Posterior vena cava (tissue), 2 donors: ENCODE results near the gene ENPP3. TPM values are rescaled to one million over a fixed set of nuclear protein-coding genes. Genes with fewer than 3 reads are reported as not detected.

Experiments
- DNase-seq: peaks from one replicate; pipeline ENCODE4 v3.0.0-alpha.2; 2020; ENCODE audit warnings: low spot score
- intact Hi-C, 2 donors: fragments of 100-400 bp; cut with DNase I; formaldehyde crosslinking; loops; one replicate each; pipeline versions ENCODE4 v1.14.1 to v1.14.2; 2022 to 2023
- microRNA-seq, 2 donors: library from miRNA; unstranded; fragments of <30 nt; microRNA quantifications; one replicate each; pipeline ENCODE4 v1.2.0, GENCODE V29; 2020 to 2021; ENCODE audit warnings: borderline microRNAs expressed in 2 of 2
- total RNA-seq, 2 donors: library from RNA; stranded (reverse); fragmentation: NEBNext Ultra II Directional; extraction: Animal tissue kit (Norgen Biotek cat#: 25700); gene quantifications; one replicate each; pipeline ENCODE4 v1.2.1, GENCODE V29; 2021
- donor health status: DM: yes; HTN: yes; CAD: no.
- donor health status: DM: yes; HTN: yes; CAD: no.

The ENPP3 gene
- total RNA-seq, 2 donors from 2014 or later, result 0.48 to 0.56 TPM

DNA sequence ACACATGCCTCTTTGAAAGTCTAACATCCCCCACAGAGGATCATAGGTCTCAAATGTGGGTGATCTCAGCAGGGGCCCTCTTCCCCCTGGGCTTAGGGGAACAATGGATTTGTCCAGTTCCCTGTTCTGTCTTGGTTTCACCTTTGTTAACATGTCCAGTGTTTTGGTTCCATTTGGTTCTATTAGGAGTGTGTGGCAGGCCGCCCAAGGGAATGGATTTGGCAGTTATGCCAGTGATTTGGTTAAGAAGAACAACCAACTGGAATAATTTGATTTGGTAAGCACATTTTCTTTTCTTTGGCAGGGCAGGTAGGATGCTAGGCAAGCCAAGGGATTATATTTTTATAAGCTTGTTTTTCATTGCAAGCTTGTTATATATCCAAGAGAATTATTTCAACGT, 142.2 kb downstream of the ENPP3 start:
- intact Hi-C loops, result no loop called here
- DNase-seq, result no peak

DNA sequence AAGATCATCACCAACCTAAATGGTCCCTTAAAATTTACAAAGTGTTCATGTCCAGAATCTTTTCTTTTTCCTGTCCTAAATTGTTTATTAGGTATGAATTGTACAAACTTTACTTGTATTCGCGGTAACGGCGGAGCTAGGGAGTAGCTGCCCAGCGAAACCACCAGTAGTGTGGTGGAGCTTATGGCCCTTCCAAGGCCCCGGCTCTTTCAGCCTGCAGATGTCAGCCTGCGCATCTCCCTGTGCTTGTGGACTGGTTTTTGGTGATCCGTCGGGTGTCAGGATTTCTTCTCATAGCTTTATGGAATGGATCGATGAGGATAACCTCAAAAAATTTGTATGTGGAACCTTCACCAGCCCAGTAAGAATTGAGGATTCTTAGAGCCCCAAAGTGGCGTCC, 143.5 kb downstream of the ENPP3 start:
- DNase-seq, result no peak
- intact Hi-C loops, result no loop called here

DNA sequence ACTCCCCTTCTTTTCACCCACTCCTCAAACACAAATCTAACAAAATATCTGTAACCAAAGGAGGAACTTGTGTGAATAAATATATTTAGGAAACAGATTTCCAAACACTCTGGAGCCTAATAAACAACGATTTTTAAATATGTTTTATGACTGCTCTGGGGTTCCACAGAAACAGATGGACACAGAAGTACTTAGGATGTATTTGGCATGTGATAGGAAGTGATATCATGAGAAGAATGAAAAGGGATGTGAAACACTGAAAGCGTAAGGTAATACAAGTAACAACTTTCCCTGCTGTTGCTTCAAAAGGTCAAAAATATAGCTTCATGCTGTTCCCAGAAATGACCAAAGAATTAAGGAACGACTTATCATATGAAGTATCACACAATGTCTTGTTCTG, 144.6 kb downstream of the ENPP3 start:
- intact Hi-C loops, result no loop called here
- DNase-seq, result no peak

DNA sequence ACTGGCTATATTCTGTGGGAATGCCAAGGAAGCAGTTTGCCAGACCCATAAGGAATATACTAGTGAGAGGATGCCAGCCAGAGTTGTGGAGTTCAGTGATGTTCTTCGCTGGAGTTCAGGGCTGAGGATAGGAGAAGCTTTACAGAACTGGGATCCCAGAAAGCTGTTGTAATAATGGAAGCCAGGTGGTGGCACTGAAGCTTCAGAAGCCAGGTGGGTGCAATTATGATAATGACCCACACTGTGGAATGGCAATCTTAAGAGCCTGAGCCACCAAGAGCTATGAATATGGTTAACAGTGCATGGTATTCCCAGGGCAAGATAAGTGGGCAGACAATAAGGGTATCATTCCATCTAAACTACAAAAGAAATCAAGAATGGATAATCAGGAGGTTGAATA, 145.7 kb downstream of the ENPP3 start:
- intact Hi-C loops, result no loop called here
- DNase-seq, result no peak

DNA sequence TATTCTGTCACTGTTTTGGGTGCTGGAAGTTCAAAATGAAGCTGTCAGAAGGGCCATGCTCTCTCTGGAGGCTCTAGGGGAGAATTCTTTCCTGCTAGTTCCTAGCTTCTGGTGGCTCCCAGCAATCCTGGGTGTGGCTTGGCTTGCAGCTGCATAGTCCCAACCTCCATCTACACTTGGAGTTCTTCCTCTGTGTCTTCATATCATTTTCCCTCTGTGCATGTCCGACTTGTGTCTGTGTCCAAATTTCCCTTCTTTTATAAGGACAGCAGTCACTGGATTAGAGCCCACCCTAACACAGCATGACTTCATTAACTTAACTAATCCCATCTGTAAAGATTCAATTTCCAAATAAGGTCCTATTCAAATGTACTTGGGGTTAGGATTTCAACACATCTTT, 147.5 kb downstream of the ENPP3 start:
- DNase-seq, result no peak
- intact Hi-C loops, result no loop called here

DNA sequence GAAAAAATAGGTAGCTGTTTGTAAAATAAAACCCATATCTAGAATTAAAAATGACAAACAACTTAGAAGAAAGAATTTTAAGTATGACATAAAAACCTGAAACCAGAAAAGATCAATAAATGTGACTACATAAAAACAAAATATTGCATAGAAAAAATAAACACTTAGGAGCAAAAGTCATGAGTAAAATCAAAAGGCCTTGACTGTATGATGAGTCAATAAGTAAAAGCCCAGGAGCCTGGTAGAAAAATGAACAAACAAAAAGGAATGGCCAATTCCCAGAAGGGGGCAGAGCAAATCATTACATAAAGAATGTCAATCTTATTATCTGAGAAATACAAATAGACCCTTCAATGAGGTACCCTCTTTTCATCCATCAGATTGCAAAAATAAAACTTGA, 150.0 kb downstream of the ENPP3 start:
- no peak for DNase-seq

DNA sequence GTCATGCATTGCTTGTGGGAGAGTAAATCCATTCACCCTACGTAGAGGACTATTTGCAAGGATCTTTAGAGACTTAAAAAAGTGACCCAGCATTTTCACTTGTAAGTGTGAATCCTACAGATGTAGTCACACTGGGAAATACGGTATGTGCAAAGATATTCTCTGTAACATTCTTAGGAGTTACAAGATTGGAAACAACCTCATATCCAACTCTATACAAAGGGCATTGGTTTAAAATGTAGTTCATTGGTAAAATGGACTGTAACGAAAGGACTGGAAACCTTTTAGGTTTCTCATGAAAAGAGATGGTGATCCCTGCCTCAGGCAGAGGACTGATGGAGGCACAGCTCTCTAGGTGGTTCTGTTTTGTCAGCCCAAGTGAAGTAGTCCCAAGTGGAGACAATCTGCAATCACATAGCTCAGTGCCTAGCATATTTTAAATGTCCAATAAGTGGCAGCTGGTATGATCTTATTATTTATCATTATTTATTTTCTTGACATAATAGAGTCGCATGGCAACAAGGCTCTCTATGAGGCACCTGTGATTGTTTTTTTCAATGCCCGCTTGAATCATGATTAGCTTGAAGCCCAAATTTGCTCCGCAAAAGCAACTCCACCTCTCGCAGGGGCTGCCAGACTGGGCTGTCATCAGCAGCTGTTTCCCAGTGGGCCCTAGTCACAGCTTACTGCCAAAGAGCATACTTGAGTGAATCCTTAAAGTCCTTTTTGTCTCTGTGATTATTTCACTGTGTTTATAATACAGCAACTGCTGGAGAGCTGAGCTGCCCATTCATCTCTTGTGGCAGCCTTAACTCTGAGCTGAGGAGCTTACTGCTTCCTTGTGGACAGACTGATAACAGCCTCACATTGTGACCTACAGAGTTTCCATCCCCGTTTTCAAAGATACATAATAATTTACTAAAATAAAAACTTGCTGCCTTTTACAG, 150.9 kb downstream of the ENPP3 start:
- intact Hi-C loops, result no loop called here
- DNase-seq, result no peak

More for the DNA sequence above, 150.0 kb downstream of the ENPP3 start:
- intact Hi-C loops, result no loop called here

DNA sequence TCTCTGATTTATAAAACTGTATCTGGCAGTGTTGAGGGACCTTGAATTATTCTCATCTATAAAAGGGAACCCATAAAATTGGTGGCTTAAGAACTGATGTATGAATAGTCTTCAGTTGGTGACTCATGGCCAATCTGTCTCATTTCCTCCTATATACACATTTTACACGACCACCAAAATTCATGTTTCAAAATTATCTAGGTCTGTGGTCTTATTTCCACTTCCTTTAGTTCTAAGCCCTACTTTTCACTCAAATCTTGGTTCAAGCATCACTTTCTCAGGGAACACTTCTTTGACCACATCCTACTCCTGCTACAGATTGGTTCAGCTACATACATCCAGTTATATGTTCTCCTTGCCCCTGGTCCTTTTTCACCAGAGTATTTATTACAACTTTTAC, 152.1 kb downstream of the ENPP3 start:
- DNase-seq, result no peak
- intact Hi-C loops, result no loop called here

DNA sequence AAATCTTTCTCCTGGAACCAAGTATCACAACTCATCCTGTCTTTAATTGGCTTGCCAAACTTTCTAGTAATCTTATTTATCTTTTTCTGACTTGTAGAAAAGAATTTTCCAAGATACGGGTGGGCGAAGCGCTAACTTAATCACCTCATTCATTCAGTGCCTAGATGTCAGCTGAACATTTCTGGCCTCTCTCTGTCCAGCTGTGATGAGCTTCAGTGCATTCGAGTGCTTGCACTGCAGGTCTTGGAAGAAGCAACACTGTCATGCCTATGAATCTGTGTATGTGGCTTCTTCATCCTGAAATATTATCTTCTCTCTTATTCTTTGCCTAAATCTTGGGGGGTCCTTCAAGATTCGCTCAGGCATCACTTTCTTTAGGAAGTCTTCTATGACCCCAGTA, 154.4 kb downstream of the ENPP3 start:
- intact Hi-C loops, result no loop called here
- no peak for DNase-seq

DNA sequence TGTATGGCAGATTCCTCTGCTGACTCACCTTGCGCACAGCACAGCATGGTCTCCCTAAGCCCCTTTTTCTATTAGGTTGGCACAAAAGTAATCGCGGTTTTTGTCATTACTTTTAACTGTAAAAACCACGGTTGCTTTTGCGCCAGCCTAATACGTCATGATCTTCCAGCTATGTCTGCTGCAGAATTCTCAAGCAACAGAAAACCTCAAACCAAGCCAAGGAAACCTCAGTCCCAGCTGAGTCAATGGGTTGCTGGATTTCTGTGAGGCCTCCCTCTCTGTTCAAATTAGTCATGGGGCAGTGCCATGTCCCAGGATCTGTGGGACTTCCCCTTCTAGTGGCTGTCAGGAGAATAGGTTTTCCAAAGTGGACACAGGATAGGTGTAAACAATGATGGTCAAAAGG, 155.0 kb downstream of the ENPP3 start:
- intact Hi-C loops, result no loop called here
- no peak for DNase-seq

DNA sequence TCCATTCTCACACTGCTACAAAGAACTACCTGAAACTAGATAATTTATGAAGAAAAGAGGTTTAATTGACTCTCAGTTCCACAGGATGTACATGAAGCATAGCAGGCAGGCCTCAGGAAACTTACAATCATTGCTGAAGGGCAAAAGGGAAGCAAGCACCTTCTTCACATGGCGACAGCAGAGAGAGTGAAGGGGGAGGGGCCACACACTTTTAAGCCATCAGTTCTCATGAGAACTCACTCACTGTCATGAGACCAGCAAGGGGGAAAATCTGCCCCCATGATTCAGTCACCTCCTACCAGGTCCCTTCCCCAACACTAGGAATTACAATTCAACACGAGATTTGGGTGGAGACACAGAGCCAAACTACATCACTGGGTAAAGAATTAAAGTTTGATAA, 158.3 kb downstream of the ENPP3 start:
- no peak for DNase-seq
- intact Hi-C loops, result no loop called here

Small RNAs within 50 kb of the gene (microRNA-seq; reads per million reads assigned to microRNA genes)
- gene MIR548H5, result 0 reads per million in 2 donors

Other genes with a start within 250 kb of the ENPP3 start
- 1 to 10 TPM; 1.8 TPM for gene ARG1, start 64.1 kb upstream of the ENPP3 start, total RNA-seq
- 10 to 100 TPM; 19.0 to 22.2 TPM for gene MED23, start 9.1 kb upstream of the ENPP3 start, total RNA-seq
- gene OR2A4, start 64.1 kb downstream of the ENPP3 start, total RNA-seq, result not detected
- not detected for gene CTAGE9, start 73.7 kb downstream of the ENPP3 start, total RNA-seq
- 10 to 100 TPM; 13.5 to 13.6 TPM for gene ENPP1, start 170.7 kb downstream of the ENPP3 start, total RNA-seq